SK-N-SH (cell line): ENCODE measurements around the gene NEURL2. TPM values are rescaled to one million over a fixed set of nuclear protein-coding genes. Genes with fewer than 3 reads are reported as not detected.
A peak's percentile ranks its signal among the peaks of the same experiment; 100 is the strongest.

ENCODE experiments used
- CTCF ChIA-PET: fragments of 300-600, 350-600 bp; formaldehyde crosslinking; extraction: SDS; loops from one replicate; lab custom pipeline; 2021; lab: Yijun Ruan, JAX
- POLR2A ChIA-PET: fragments of 350-600 bp; sonication (Branson Sonifier 250); formaldehyde crosslinking; extraction: SDS; loops from one replicate; lab custom pipeline; 2020; ENCODE audit warnings: antibody characterized with exemption, inconsistent platforms; lab: Yijun Ruan, JAX
- DNase-seq: peaks from one replicate; pipeline ENCODE4 v3.0.0; 2012
- H2AFZ ChIP-seq: fragments of 200-600 bp; sonication (generic); 2 replicates; pipeline ENCODE4 v1.8.1; 2016; ENCODE audit warnings: antibody characterized with exemption, mild to moderate bottlenecking, low read depth
- H3F3A ChIP-seq: fragments of 200-600 bp; sonication (generic); replicated peaks from 2 replicates; pipeline ENCODE3; 2016; ENCODE audit warnings: antibody characterized with exemption, mild to moderate bottlenecking; ENCODE audit not compliant: insufficient read depth
- H3K27ac ChIP-seq, 2 experiments: fragments of 200-500 bp in 1 of 2; fragments of 200-600 bp in 1 of 2; sonication (Bioruptor generic) in 1 of 2; sonication (generic), shearing (Covaris generic) in 1 of 2; 2 replicates each; pipeline versions ENCODE4 v1.5.1 to v1.6.1; 2014 to 2016; ENCODE audit warnings: low read depth in 2 of 2, inconsistent platforms in 1 of 2, low read length in 1 of 2, mild to moderate bottlenecking in 1 of 2, mixed read lengths in 1 of 2
- H3K27me3 ChIP-seq: fragments of 200-600 bp; sonication (generic), shearing (Covaris generic); 2 replicates; pipeline ENCODE4 v1.6.1; 2016; ENCODE audit warnings: mixed run types; ENCODE audit not compliant: insufficient read depth
- H3K36me3 ChIP-seq, 2 experiments: fragments of 200-500 bp in 1 of 2; fragments of 200-600 bp in 1 of 2; sonication (Bioruptor generic) in 1 of 2; sonication (generic) in 1 of 2; replicated peaks in 1 of 2; 2 replicates each; pipeline versions ENCODE3 to v1.5.1; 2014 to 2016; ENCODE audit warnings: low read length in 1 of 2, mild to moderate bottlenecking in 1 of 2; ENCODE audit not compliant: insufficient read depth in 2 of 2, control insufficient read depth in 1 of 2
- H3K4me1 ChIP-seq, 2 experiments: fragments of 200-500 bp in 1 of 2; fragments of 200-600 bp in 1 of 2; sonication (Bioruptor generic) in 1 of 2; sonication (generic), shearing (Covaris generic) in 1 of 2; 2 replicates each; pipeline versions ENCODE4 v1.5.1 to v1.6.1; 2014 to 2016; ENCODE audit warnings: low read depth in 1 of 2, low read length in 1 of 2, mixed run types in 1 of 2; ENCODE audit not compliant: insufficient read depth in 2 of 2, control insufficient read depth in 1 of 2
- H3K4me2 ChIP-seq: fragments of 200-600 bp; sonication (generic), shearing (Covaris generic); 2 replicates; pipeline ENCODE4 v1.6.1; 2017; ENCODE audit warnings: mixed run types
- H3K4me3 ChIP-seq, 2 experiments: fragments of 200-500 bp in 1 of 2; fragments of 200-600 bp in 1 of 2; sonication (Bioruptor generic) in 1 of 2; sonication (generic), shearing (Covaris generic) in 1 of 2; 2 replicates each; pipeline versions ENCODE4 v1.5.1 to v1.8.1; 2014 to 2016; ENCODE audit warnings: low read depth in 2 of 2, inconsistent platforms in 1 of 2, low read length in 1 of 2, mild to moderate bottlenecking in 1 of 2, mixed read lengths in 1 of 2, moderate library complexity in 1 of 2
- H3K79me2 ChIP-seq: fragments of 200-600 bp; sonication (generic); 2 replicates; pipeline ENCODE4 v1.8.1; 2017; ENCODE audit warnings: mild to moderate bottlenecking; ENCODE audit not compliant: insufficient read depth
- H3K9ac ChIP-seq: fragments of 200-600 bp; sonication (generic); 2 replicates; pipeline ENCODE4 v1.6.1; 2017; ENCODE audit warnings: mixed run types
- H3K9me2 ChIP-seq: fragments of 200-600 bp; sonication (generic); 2 replicates; pipeline ENCODE4 v1.6.1; 2017; ENCODE audit warnings: mixed run types
- H3K9me3 ChIP-seq: fragments of 200-600 bp; sonication (generic); 2 replicates; pipeline ENCODE4 v1.6.1; 2017; ENCODE audit warnings: mixed run types, mild to moderate bottlenecking, moderate library complexity
- H4K20me1 ChIP-seq: fragments of 200-600 bp; sonication (generic); 2 replicates; pipeline ENCODE4 v1.6.1; 2017; ENCODE audit warnings: mild to moderate bottlenecking, mixed run types; ENCODE audit not compliant: insufficient read depth
- EZH2phosphoT487 ChIP-seq: fragments of 200-600 bp; sonication (generic); IDR thresholded peaks from 2 replicates; pipeline ENCODE4 v1.6.1; 2017; ENCODE audit warnings: low read depth, mixed run types, mild to moderate bottlenecking, antibody characterized with exemption, moderate library complexity, borderline replicate concordance
- FOSL2 ChIP-seq: IDR thresholded peaks from 2 replicates; pipeline ENCODE4 v1.4.0; 2012; ENCODE audit warnings: low read depth, mild to moderate bottlenecking, moderate library complexity, borderline replicate concordance
- FOXM1 ChIP-seq: IDR thresholded peaks from 2 replicates; pipeline ENCODE4 v1.4.0; 2012; ENCODE audit warnings: low read depth, mild to moderate bottlenecking
- IRF3 ChIP-seq: fragments of 150-350 bp; IDR thresholded peaks from 2 replicates; pipeline ENCODE4 v1.6.1; 2016; ENCODE audit warnings: mild to moderate bottlenecking, low read depth, low read length
- MAX ChIP-seq: IDR thresholded peaks from 2 replicates; pipeline ENCODE4 v1.4.0; 2012; ENCODE audit warnings: low read depth
- MEF2A ChIP-seq: IDR thresholded peaks from 2 replicates; pipeline ENCODE4 v1.4.0; 2012; ENCODE audit warnings: low read depth, borderline replicate concordance
- MXI1 ChIP-seq: IDR thresholded peaks from 2 replicates; pipeline ENCODE4 v1.6.1; 2012; ENCODE audit warnings: mild to moderate bottlenecking, low read depth, low read length, improper control_type of control experiment
- NRF1 ChIP-seq: IDR thresholded peaks from 2 replicates; pipeline ENCODE4 v1.6.1; 2012; ENCODE audit warnings: low read depth, mild to moderate bottlenecking, low read length
- RAD21 ChIP-seq: IDR thresholded peaks from 2 replicates; pipeline ENCODE4 v1.6.1; 2012; ENCODE audit warnings: mild to moderate bottlenecking, low read length
- RCOR1 ChIP-seq: fragments of 150-350 bp; IDR thresholded peaks from 2 replicates; pipeline ENCODE4 v1.6.1; 2017; ENCODE audit warnings: antibody characterized with exemption, low read length
- REST ChIP-seq: IDR thresholded peaks from 2 replicates; pipeline ENCODE4 v1.6.1; 2012; ENCODE audit warnings: mild to moderate bottlenecking, low read depth, low read length, moderate library complexity
- SIN3A ChIP-seq: IDR thresholded peaks from 2 replicates; pipeline ENCODE4 v1.6.1; 2012; ENCODE audit warnings: low read depth, mild to moderate bottlenecking, low read length, moderate library complexity, borderline replicate concordance
- TAF1 ChIP-seq: IDR thresholded peaks from 2 replicates; pipeline ENCODE4 v1.6.1; 2012; ENCODE audit warnings: low read depth, mild to moderate bottlenecking, low read length, moderate library complexity, borderline replicate concordance
- TEAD4 ChIP-seq: IDR thresholded peaks from 2 replicates; pipeline ENCODE4 v1.4.0; 2012; ENCODE audit warnings: mild to moderate bottlenecking, borderline replicate concordance; ENCODE audit not compliant: insufficient read depth
- YY1 ChIP-seq: IDR thresholded peaks from 2 replicates; pipeline ENCODE4 v1.4.0; 2012; ENCODE audit warnings: low read depth, mild to moderate bottlenecking
- WGBS: methylation state at CpG from one replicate; pipeline ENCODE4 v1.1.6; 2017; ENCODE audit warnings: low lambda C conversion rate; 5-methylcytosine and 5-hydroxymethylcytosine counted together
- polyA plus RNA-seq, 3 experiments: library from polyadenylated mRNA; depleted of rRNA; stranded (reverse); fragments of >200 nt; gene quantifications; 2 replicates each; pipeline ENCODE4 v1.2.3, GENCODE V29; 2012

Gene NEURL2
- polyA plus RNA-seq, 1 of the 3 experiments (the other 2 are of a cell fraction): 3.5 TPM

- peak overlapping the region; percentile 79 for H3K4me2 ChIP-seq
- peaks cover 25% of the 10 kb centered on the region for H3K79me2 ChIP-seq
- H3F3A ChIP-seq: no peaks in the 10 kb centered on the region
- POLR2A ChIA-PET: no interaction called here
- WGBS: 25% methylated on average over 12 of the region's 13 CpGs
- H3K36me3 ChIP-seq: peaks cover 6 to 8% of the 10 kb centered on the region in 2 experiments
- TF ChIP-seq MXI1 (no peak), MAX (no peak), MEF2A (no peak), REST (no peak), TEAD4 (no peak), EZH2phosphoT487 (no peak), FOSL2 (no peak), SIN3A (no peak), YY1 (no peak), FOXM1 (no peak), TAF1 (no peak), IRF3 (no peak), RCOR1 (no peak; the same call in 1 of the 2 replicates), RAD21 (no peak), NRF1 (no peak)
- H2AFZ ChIP-seq: peak overlapping the region; percentile 99
- H3K9me2 ChIP-seq: no peaks in the 10 kb centered on the region
- H3K9me3 ChIP-seq: no peaks in the 10 kb centered on the region
- H3K9ac ChIP-seq: no peak overlapping the region
- no peaks in the 10 kb centered on the region for H3K27me3 ChIP-seq
- peaks cover 8 to 13% of the 10 kb centered on the region in 2 experiments; a peak in 2 of 4 replicates for H3K4me1 ChIP-seq
- DNase-seq: peak; percentile 66
- no peaks in the 10 kb centered on the region for H4K20me1 ChIP-seq
- CTCF ChIA-PET: interaction anchor here (1.2 to 1.6 kb wide), 2 partner anchors 32 to 130 kb away, joined by 4 to 7 read pairs; no protein-coding TSS in a partner anchor
- H3K27ac ChIP-seq: peak overlapping the region in 1 of 2 experiments; percentile 71; a peak in 1 of 4 replicates
- peak overlapping the region; percentile 75 for H3K4me3 ChIP-seq
Observed at GRCh38 chr20:45857882-45858216, 33.2 kb downstream of the NEURL2 start.
